Measurements from ENCODE around the gene RAI14.

The RAI14 gene

GRCh38 chr5:34621277-34622097 lies 34.6 kb upstream of the RAI14 start:
- Histone ChIP-seq H3K36me3 (ENCODE audit: control insufficient read depth in 2 of 2, insufficient read depth in 2 of 2, low read length in 2 of 2) (no peaks in the 10 kb centered on the region), H3K4me3 (ENCODE audit: low read length in 2 of 2) (no peak overlapping the region), H3K27ac (ENCODE audit: low read depth in 2 of 2, low read length in 2 of 2) (no peak overlapping the region), H3K9ac (ENCODE audit: low read depth in 1 of 2, low read length in 2 of 2) (no peak overlapping the region), H3K27me3 (ENCODE audit: control insufficient read depth in 2 of 2, insufficient read depth in 2 of 2, low read length in 2 of 2) (no peaks in the 10 kb centered on the region), H3K9me3 (ENCODE audit: control insufficient read depth in 2 of 2, low read length in 2 of 2) (no peaks in the 10 kb centered on the region), H3K4me1 (ENCODE audit: control insufficient read depth in 2 of 2, insufficient read depth in 2 of 2, low read length in 2 of 2) (no peaks in the 10 kb centered on the region)

- no peak overlapping the region for H3K27ac ChIP-seq (ENCODE audit: low read depth in 2 of 2, low read length in 2 of 2)
- H3K9me3 ChIP-seq (ENCODE audit: control insufficient read depth in 2 of 2, low read length in 2 of 2), result no peaks in the 10 kb centered on the region
- H3K4me1 ChIP-seq (ENCODE audit: control insufficient read depth in 2 of 2, insufficient read depth in 2 of 2, low read length in 2 of 2), result no peaks in the 10 kb centered on the region
- H3K4me3 ChIP-seq (ENCODE audit: low read length in 2 of 2), result no peak overlapping the region
- H3K27me3 ChIP-seq (ENCODE audit: control insufficient read depth in 2 of 2, insufficient read depth in 2 of 2, low read length in 2 of 2), result no peaks in the 10 kb centered on the region
- H3K36me3 ChIP-seq (ENCODE audit: control insufficient read depth in 2 of 2, insufficient read depth in 2 of 2, low read length in 2 of 2), result no peaks in the 10 kb centered on the region
- no peak overlapping the region for H3K9ac ChIP-seq (ENCODE audit: low read depth in 1 of 2, low read length in 2 of 2)
Measured at GRCh38 chr5:34622098-34622400, 34.1 kb upstream of the RAI14 start.

- Histone ChIP-seq H3K4me1 (ENCODE audit: control insufficient read depth in 2 of 2, insufficient read depth in 2 of 2, low read length in 2 of 2) (no peaks in the 10 kb centered on the region), H3K27me3 (ENCODE audit: control insufficient read depth in 2 of 2, insufficient read depth in 2 of 2, low read length in 2 of 2) (no peaks in the 10 kb centered on the region), H3K9ac (ENCODE audit: low read depth in 1 of 2, low read length in 2 of 2) (no peak overlapping the region), H3K27ac (ENCODE audit: low read depth in 2 of 2, low read length in 2 of 2) (no peak overlapping the region), H3K36me3 (ENCODE audit: control insufficient read depth in 2 of 2, insufficient read depth in 2 of 2, low read length in 2 of 2) (no peaks in the 10 kb centered on the region), H3K4me3 (ENCODE audit: low read length in 2 of 2) (no peak overlapping the region), H3K9me3 (ENCODE audit: control insufficient read depth in 2 of 2, low read length in 2 of 2) (no peaks in the 10 kb centered on the region)
Measured at GRCh38 chr5:34624691-34625090, 31.4 kb upstream of the RAI14 start.

- Histone ChIP-seq H3K4me3 (ENCODE audit: low read length in 2 of 2) (no peak overlapping the region), H3K9ac (ENCODE audit: low read depth in 1 of 2, low read length in 2 of 2) (no peak overlapping the region), H3K27ac (ENCODE audit: low read depth in 2 of 2, low read length in 2 of 2) (no peak overlapping the region), H3K9me3 (ENCODE audit: control insufficient read depth in 2 of 2, low read length in 2 of 2) (no peaks in the 10 kb centered on the region), H3K4me1 (ENCODE audit: control insufficient read depth in 2 of 2, insufficient read depth in 2 of 2, low read length in 2 of 2) (no peaks in the 10 kb centered on the region), H3K27me3 (ENCODE audit: control insufficient read depth in 2 of 2, insufficient read depth in 2 of 2, low read length in 2 of 2) (no peaks in the 10 kb centered on the region), H3K36me3 (ENCODE audit: control insufficient read depth in 2 of 2, insufficient read depth in 2 of 2, low read length in 2 of 2) (no peaks in the 10 kb centered on the region)
Measured at GRCh38 chr5:34625246-34625645, 30.9 kb upstream of the RAI14 start.

- H3K36me3 ChIP-seq (ENCODE audit: control insufficient read depth in 2 of 2, insufficient read depth in 2 of 2, low read length in 2 of 2), result no peaks in the 10 kb centered on the region
- no peaks in the 10 kb centered on the region for H3K27me3 ChIP-seq (ENCODE audit: control insufficient read depth in 2 of 2, insufficient read depth in 2 of 2, low read length in 2 of 2)
- no peak overlapping the region for H3K4me3 ChIP-seq (ENCODE audit: low read length in 2 of 2)
- no peaks in the 10 kb centered on the region for H3K9me3 ChIP-seq (ENCODE audit: control insufficient read depth in 2 of 2, low read length in 2 of 2)
- no peak overlapping the region for H3K27ac ChIP-seq (ENCODE audit: low read depth in 2 of 2, low read length in 2 of 2)
- no peaks in the 10 kb centered on the region for H3K4me1 ChIP-seq (ENCODE audit: control insufficient read depth in 2 of 2, insufficient read depth in 2 of 2, low read length in 2 of 2)
- no peak overlapping the region for H3K9ac ChIP-seq (ENCODE audit: low read depth in 1 of 2, low read length in 2 of 2)
Measured at GRCh38 chr5:34626036-34626435, 30.1 kb upstream of the RAI14 start.

- H3K4me1 ChIP-seq (ENCODE audit: control insufficient read depth in 2 of 2, insufficient read depth in 2 of 2, low read length in 2 of 2), result no peaks in the 10 kb centered on the region
- no peaks in the 10 kb centered on the region for H3K27me3 ChIP-seq (ENCODE audit: control insufficient read depth in 2 of 2, insufficient read depth in 2 of 2, low read length in 2 of 2)
- H3K36me3 ChIP-seq (ENCODE audit: control insufficient read depth in 2 of 2, insufficient read depth in 2 of 2, low read length in 2 of 2), result no peaks in the 10 kb centered on the region
- no peak overlapping the region for H3K9ac ChIP-seq (ENCODE audit: low read depth in 1 of 2, low read length in 2 of 2)
- H3K27ac ChIP-seq (ENCODE audit: low read depth in 2 of 2, low read length in 2 of 2), result no peak overlapping the region
- H3K4me3 ChIP-seq (ENCODE audit: low read length in 2 of 2), result no peak overlapping the region
- no peaks in the 10 kb centered on the region for H3K9me3 ChIP-seq (ENCODE audit: control insufficient read depth in 2 of 2, low read length in 2 of 2)
Measured at GRCh38 chr5:34626751-34627150, 29.4 kb upstream of the RAI14 start.

GRCh38 chr5:34627794-34628193 lies 28.3 kb upstream of the RAI14 start:
- no peaks in the 10 kb centered on the region for H3K9me3 ChIP-seq (ENCODE audit: control insufficient read depth in 2 of 2, low read length in 2 of 2)

GRCh38 chr5:34628373-34628772 lies 27.8 kb upstream of the RAI14 start:
- no peak overlapping the region for H3K4me3 ChIP-seq (ENCODE audit: low read length in 2 of 2)
- H3K27ac ChIP-seq (ENCODE audit: low read depth in 2 of 2, low read length in 2 of 2), result no peak overlapping the region
- no peaks in the 10 kb centered on the region for H3K27me3 ChIP-seq (ENCODE audit: control insufficient read depth in 2 of 2, insufficient read depth in 2 of 2, low read length in 2 of 2)
- H3K9me3 ChIP-seq (ENCODE audit: control insufficient read depth in 2 of 2, low read length in 2 of 2), result no peaks in the 10 kb centered on the region
- no peak overlapping the region for H3K9ac ChIP-seq (ENCODE audit: low read depth in 1 of 2, low read length in 2 of 2)
- no peaks in the 10 kb centered on the region for H3K4me1 ChIP-seq (ENCODE audit: control insufficient read depth in 2 of 2, insufficient read depth in 2 of 2, low read length in 2 of 2)
- no peaks in the 10 kb centered on the region for H3K36me3 ChIP-seq (ENCODE audit: control insufficient read depth in 2 of 2, insufficient read depth in 2 of 2, low read length in 2 of 2)

More at GRCh38 chr5:34627794-34628193, 28.3 kb upstream of the RAI14 start:
- H3K4me3 ChIP-seq (ENCODE audit: low read length in 2 of 2), result no peak overlapping the region
- H3K27me3 ChIP-seq (ENCODE audit: control insufficient read depth in 2 of 2, insufficient read depth in 2 of 2, low read length in 2 of 2), result no peaks in the 10 kb centered on the region
- H3K27ac ChIP-seq (ENCODE audit: low read depth in 2 of 2, low read length in 2 of 2), result no peak overlapping the region
- H3K4me1 ChIP-seq (ENCODE audit: control insufficient read depth in 2 of 2, insufficient read depth in 2 of 2, low read length in 2 of 2), result no peaks in the 10 kb centered on the region
- H3K9ac ChIP-seq (ENCODE audit: low read depth in 1 of 2, low read length in 2 of 2), result no peak overlapping the region
- no peaks in the 10 kb centered on the region for H3K36me3 ChIP-seq (ENCODE audit: control insufficient read depth in 2 of 2, insufficient read depth in 2 of 2, low read length in 2 of 2)

- no peak overlapping the region for H3K9ac ChIP-seq (ENCODE audit: low read depth in 1 of 2, low read length in 2 of 2)
- no peaks in the 10 kb centered on the region for H3K36me3 ChIP-seq (ENCODE audit: control insufficient read depth in 2 of 2, insufficient read depth in 2 of 2, low read length in 2 of 2)
- H3K9me3 ChIP-seq (ENCODE audit: control insufficient read depth in 2 of 2, low read length in 2 of 2), result no peaks in the 10 kb centered on the region
- no peak overlapping the region for H3K4me3 ChIP-seq (ENCODE audit: low read length in 2 of 2)
- H3K27ac ChIP-seq (ENCODE audit: low read depth in 2 of 2, low read length in 2 of 2), result no peak overlapping the region
- H3K27me3 ChIP-seq (ENCODE audit: control insufficient read depth in 2 of 2, insufficient read depth in 2 of 2, low read length in 2 of 2), result no peaks in the 10 kb centered on the region
- H3K4me1 ChIP-seq (ENCODE audit: control insufficient read depth in 2 of 2, insufficient read depth in 2 of 2, low read length in 2 of 2), result no peaks in the 10 kb centered on the region
Measured at GRCh38 chr5:34630596-34630995, 25.5 kb upstream of the RAI14 start.

- H3K27ac ChIP-seq (ENCODE audit: low read depth in 2 of 2, low read length in 2 of 2), result no peak overlapping the region
- H3K4me3 ChIP-seq (ENCODE audit: low read length in 2 of 2), result no peak overlapping the region
- H3K36me3 ChIP-seq (ENCODE audit: control insufficient read depth in 2 of 2, insufficient read depth in 2 of 2, low read length in 2 of 2), result no peaks in the 10 kb centered on the region
- no peaks in the 10 kb centered on the region for H3K27me3 ChIP-seq (ENCODE audit: control insufficient read depth in 2 of 2, insufficient read depth in 2 of 2, low read length in 2 of 2)
- no peaks in the 10 kb centered on the region for H3K9me3 ChIP-seq (ENCODE audit: control insufficient read depth in 2 of 2, low read length in 2 of 2)
- H3K9ac ChIP-seq (ENCODE audit: low read depth in 1 of 2, low read length in 2 of 2), result no peak overlapping the region
- no peaks in the 10 kb centered on the region for H3K4me1 ChIP-seq (ENCODE audit: control insufficient read depth in 2 of 2, insufficient read depth in 2 of 2, low read length in 2 of 2)
Measured at GRCh38 chr5:34632807-34633422, 23.2 kb upstream of the RAI14 start.

All from mucosa of rectum (tissue), 2 donors.